GM21576 (cell line): ENCODE results near the gene GPA33.

Experiments
- ATAC-seq: cut with Tn5 transposase; IDR thresholded peaks from one replicate; pipeline ENCODE4 v1.9.1; 2021; ENCODE audit warnings: mild to moderate bottlenecking, moderate library complexity; ENCODE audit not compliant: unreplicated experiment

The GPA33 gene

GRCh38 chr1:167118188-167118587, 28.0 kb upstream of the GPA33 start:
- ATAC-seq: no peak

DNA sequence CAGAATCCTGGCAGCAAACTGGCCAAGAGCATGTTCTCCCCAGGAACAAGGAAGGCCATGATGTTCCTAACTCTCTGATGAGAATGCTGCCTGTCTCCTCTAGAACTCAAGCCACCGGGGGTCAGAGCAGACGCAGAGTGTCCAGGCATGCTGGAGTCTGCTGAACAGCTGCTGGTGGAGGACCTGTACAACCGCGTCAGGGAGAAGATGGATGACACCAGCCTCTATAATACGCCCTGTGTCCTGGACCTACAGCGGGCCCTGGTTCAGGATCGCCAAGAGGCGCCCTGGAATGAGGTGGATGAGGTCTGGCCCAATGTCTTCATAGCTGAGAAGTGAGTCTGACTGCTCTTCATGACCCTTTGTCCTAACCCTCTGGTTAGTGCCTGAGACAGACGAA, 27.0 kb upstream of the GPA33 start:
- ATAC-seq: no peak

DNA sequence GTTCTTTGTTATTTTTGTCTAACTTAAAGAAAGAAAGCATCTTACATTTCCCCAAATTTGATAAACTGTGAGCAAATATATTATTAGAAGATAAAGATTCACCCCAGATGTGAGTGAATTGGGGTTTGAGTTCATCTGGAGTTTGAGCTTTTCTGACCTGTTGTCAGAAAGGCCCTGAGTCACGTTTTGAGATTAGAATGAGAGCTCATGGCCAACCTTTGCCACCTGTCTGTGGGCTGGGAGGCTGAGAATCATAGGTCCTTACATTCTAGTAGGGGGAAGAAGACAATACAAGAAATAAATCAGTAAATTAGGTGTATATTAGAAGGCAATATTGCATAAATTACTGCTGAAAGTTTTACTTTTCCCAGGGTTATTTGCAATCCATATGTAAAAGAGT, 26.0 kb upstream of the GPA33 start:
- no peak for ATAC-seq

DNA sequence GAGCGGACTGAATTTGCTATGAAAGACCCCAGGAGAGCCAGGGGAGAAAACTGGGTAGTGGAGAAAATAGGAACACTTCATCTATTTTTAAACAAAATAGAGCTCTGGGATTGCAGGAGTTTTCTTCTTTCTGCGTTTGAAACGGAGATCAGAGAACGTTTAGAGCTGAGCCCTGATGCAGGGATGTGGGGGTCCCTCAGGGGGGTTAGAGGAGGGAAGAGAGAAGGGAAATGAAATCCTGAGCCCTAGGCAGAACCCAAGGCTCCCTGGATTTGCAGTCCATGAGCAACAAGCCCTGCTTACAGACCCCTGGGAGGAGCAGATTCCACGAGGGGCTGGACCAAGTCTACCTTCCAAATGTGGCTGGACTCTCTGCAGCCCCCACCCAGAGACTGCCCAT, 25.5 kb upstream of the GPA33 start:
- no peak for ATAC-seq

GRCh38 chr1:167114725-167115124, 24.5 kb upstream of the GPA33 start:
- no peak for ATAC-seq

DNA sequence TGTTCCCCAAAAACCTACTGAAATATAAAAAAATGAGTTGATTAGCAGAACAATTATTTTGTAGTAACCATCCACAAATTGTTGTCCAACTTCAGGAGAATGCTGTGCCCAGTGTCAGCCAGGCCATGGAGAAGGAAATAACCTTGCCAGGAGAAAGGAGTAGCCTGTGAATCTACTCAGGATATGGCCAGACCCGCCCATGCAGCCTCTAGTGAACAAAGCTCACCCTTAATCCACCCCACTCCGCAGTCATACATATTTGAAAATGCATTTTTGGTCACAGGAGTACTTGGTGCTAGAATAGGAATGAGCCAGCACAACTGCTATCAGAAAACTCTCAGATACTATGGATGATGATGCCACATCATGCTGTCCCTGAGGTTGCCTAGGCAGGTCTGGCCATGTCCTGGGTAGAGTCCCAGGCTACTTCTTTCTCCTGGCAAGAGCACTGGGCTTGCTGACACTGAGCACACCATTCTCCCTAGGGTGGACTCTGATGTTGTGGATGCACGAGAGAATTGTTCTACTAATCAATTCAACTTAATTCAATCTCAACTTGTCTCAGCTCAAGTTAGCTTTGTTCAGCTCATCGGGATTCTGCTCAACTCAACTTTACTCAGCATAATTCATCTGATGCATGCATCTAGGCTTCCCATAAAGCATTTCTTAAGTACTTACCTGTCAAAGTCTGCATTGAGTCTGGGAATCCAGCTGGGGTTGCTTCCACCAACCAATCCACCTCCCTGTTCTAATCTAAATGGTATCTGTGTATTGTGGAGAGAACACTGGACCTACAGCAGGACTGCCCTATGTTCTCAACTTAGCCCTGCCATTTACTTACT, 21.9 kb upstream of the GPA33 start:
- ATAC-seq: no peak

DNA sequence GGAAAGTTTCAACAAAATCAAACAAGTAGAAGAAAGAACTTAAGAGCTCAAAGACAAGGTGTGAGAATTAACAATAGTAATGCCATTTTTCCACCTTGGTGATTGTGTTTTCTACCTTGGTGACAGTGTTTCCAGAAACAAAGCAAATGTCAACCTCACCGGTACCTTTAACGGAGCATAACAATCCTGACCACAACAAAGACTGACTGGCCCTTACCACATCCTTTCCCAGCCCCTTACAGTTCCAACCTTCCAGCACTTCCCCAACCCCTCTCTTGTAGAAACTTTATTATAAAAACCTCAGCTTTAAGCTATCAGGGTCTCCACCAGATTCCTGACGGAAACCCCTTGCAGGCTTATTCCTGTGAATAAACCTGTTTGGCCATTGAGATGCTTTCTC, 20.4 kb upstream of the GPA33 start:
- no peak for ATAC-seq

- peak; percentile 41 for ATAC-seq
Measured at GRCh38 chr1:167109125-167109524, 18.9 kb upstream of the GPA33 start.

DNA sequence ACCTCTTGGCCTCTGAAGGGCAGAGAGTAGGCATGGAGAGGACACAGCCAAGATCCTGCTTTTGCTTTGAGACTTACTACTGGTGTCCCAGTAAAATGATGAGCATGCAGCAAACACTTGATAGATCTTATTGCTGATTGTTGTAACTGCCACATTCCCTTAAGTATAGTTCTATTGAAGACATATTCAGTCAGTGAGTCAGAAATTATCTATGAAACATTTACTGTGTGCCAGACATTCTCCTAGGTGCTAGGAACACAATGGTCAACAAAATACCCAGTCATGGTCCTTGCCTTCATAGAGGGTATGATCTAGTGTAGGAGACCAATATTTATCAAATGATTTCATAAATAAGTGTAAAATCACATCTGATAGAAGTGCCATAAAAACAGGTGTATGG, 17.3 kb upstream of the GPA33 start:
- ATAC-seq: no peak

- no peak for ATAC-seq
Measured at GRCh38 chr1:167106119-167106461, 15.9 kb upstream of the GPA33 start.

- no peak for ATAC-seq
Measured at GRCh38 chr1:167105271-167106118, 15.3 kb upstream of the GPA33 start.

DNA sequence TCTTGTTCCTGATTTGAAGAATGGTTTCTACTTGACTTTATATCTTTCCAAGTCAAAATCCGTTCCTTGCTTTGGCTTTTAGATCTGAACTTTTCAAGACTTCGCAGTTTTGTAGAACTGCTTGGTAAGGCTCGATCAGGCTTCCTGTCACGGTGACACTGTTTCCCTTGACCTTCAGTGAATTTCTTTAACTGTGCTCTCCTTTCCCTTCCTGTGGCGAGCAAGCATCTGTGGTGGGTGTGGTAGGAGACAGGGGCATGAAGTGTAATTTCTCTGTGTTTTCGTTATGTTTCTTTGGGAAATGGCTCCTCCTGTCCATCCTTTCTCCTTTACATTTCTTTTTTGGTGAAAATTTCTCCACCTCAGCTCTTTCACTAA, 14.1 kb upstream of the GPA33 start:
- ATAC-seq: no peak

- no peak for ATAC-seq
Measured at GRCh38 chr1:167102906-167103573, 12.9 kb upstream of the GPA33 start.

- no peak for ATAC-seq
Measured at GRCh38 chr1:167101754-167102153, 11.6 kb upstream of the GPA33 start.

DNA sequence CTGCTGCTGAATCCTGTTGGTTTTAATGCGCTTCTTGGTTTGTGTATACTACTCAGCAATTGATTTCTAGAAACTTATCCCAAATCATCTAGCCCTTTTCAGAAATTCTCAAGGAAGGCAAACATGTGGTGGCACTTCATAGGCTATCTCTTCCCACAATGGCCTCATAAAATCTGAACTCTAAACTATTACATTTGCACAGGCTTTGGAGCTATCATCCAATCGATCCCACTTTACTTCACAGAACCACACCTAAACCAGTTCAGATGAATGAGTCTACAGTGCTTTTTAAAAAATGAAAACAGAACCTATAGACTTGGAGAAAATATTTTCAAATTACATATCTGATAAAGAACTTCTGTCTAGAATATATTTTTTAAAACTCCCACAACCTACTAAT, 10.6 kb upstream of the GPA33 start:
- ATAC-seq: no peak

GRCh38 chr1:167099851-167100250, 9.7 kb upstream of the GPA33 start:
- ATAC-seq: no peak

- no peak for ATAC-seq
Measured at GRCh38 chr1:167095368-167095767, 5.2 kb upstream of the GPA33 start.

- no peak for ATAC-seq
Measured at GRCh38 chr1:167094690-167095089, 4.5 kb upstream of the GPA33 start.

DNA sequence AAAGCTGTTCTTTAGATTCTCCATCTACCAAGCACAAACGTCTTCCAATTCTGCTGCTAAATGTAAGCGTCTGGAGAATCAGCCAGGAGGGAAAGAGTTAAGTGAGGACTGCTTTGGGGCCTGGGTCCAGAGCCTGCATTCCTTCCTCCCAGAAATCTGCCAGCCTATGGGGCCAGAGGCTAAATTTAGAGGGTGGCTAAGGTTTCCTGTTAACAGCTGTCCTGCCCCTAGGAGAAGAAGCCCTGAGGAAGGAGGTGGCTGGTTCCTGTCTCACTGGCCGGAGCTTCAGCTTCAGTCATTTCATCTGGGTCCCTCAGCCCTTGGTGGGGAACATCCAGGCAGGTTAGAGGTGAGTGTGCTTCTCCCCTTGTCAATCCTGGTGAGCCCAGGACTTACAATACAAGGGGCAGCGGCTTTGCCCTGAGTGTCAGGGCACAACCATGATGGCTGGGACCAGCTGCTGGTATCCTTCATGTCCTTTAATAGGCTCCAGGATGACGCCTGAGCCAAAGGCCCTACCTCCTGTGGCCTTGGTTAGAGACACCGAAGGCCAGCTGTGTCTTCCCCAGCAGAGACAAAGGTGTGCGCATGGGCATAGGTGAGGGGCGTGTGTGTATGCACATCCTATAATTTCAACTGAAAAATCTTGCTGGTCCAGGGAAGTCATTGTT, 3.8 kb upstream of the GPA33 start, which contains the start of gene STYXL2:
Gene STYXL2 (plus strand): TSS at position 230 of the 671 bp plus-strand sequence. CDS start 775 bp downstream, outside the sequence.
- ATAC-seq: no peak

DNA sequence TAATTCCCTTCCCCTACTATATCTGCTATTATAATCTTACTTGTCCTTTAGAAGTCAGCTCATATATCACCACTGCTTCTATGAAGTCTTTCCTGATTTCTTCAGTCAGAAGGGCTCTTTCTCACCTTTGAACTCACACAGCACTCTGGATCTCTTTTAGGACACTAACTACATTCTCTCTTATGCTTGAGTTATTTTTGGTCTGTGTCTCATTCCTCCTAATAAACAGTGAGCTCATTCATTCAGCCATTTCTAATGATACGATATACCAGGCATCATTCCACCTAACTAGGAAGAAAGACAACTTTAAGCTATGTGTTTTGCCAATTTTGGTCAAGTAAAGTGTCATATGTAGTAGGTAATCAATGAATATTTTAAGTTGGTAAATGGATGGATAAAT, 2.5 kb upstream of the GPA33 start:
- no peak for ATAC-seq

- no peak for ATAC-seq
Measured at GRCh38 chr1:167089939-167090313, 251 bp downstream of the GPA33 start.
